ENCODE measurements around the gene CEP95.

Gene CEP95

GRCh38 chr17:64520359-64520758, 13.6 kb downstream of the CEP95 start:
- DNase-seq (ENCODE audit: low spot score), result no peak

- DNase-seq (ENCODE audit: low spot score), result no peak
These were observed 21.1 kb downstream of the CEP95 start for GRCh38 chr17:64527914-64528313.

GRCh38 chr17:64529221-64529620, 22.4 kb downstream of the CEP95 start:
- DNase-seq (ENCODE audit: low spot score), result no peak

GRCh38 chr17:64531955-64532371, 25.2 kb downstream of the CEP95 start:
- no peak for DNase-seq (ENCODE audit: low spot score)

GRCh38 chr17:64532409-64532808, 25.6 kb downstream of the CEP95 start:
- no peak for DNase-seq (ENCODE audit: low spot score)

- DNase-seq (ENCODE audit: low spot score), result no peak
These were observed 27.0 kb downstream of the CEP95 start for GRCh38 chr17:64533784-64534183.

GRCh38 chr17:64534187-64534586, 27.4 kb downstream of the CEP95 start:
- DNase-seq (ENCODE audit: low spot score), result no peak

- no peak for DNase-seq (ENCODE audit: low spot score)
These were observed 28.6 kb downstream of the CEP95 start for GRCh38 chr17:64535357-64535756.

GRCh38 chr17:64536913-64537312, 30.1 kb downstream of the CEP95 start:
- DNase-seq (ENCODE audit: low spot score), result no peak

GRCh38 chr17:64537488-64537887, 30.7 kb downstream of the CEP95 start:
- DNase-seq (ENCODE audit: low spot score), result no peak

- no peak for DNase-seq (ENCODE audit: low spot score)
These were observed 31.8 kb downstream of the CEP95 start for GRCh38 chr17:64538508-64539130.

GRCh38 chr17:64540118-64540776, 33.5 kb downstream of the CEP95 start:
- no peak for DNase-seq (ENCODE audit: low spot score)

- DNase-seq (ENCODE audit: low spot score), result no peak
These were observed 38.0 kb downstream of the CEP95 start for GRCh38 chr17:64544742-64545141.

- no peak for DNase-seq (ENCODE audit: low spot score)
These were observed 39.9 kb downstream of the CEP95 start for GRCh38 chr17:64546716-64547115.

- DNase-seq (ENCODE audit: low spot score), result no peak
These were observed 40.5 kb downstream of the CEP95 start for GRCh38 chr17:64547319-64547718.

- no peak for DNase-seq (ENCODE audit: low spot score)
These were observed 44.7 kb downstream of the CEP95 start for GRCh38 chr17:64551461-64551860.

GRCh38 chr17:64554028-64554637, 47.4 kb downstream of the CEP95 start:
- DNase-seq (ENCODE audit: low spot score), result no peak

- DNase-seq (ENCODE audit: low spot score), result no peak
These were observed 48.5 kb downstream of the CEP95 start for GRCh38 chr17:64555281-64555680.

GRCh38 chr17:64564098-64564497, 57.3 kb downstream of the CEP95 start:
- no peak for DNase-seq (ENCODE audit: low spot score)

GRCh38 chr17:64565563-64565962, 58.8 kb downstream of the CEP95 start:
- no peak for DNase-seq (ENCODE audit: low spot score)

- DNase-seq (ENCODE audit: low spot score), result no peak
These were observed 65.0 kb downstream of the CEP95 start for GRCh38 chr17:64571746-64572145.

GRCh38 chr17:64572682-64573154, 65.9 kb downstream of the CEP95 start:
- peak; percentile 40 for DNase-seq (ENCODE audit: low spot score)

GRCh38 chr17:64573214-64573613, 66.4 kb downstream of the CEP95 start:
- DNase-seq (ENCODE audit: low spot score), result no peak
